ENCODE measurements around the gene CARNS1. TPM values are rescaled to one million over a fixed set of nuclear protein-coding genes. Genes with fewer than 3 reads are reported as not detected.

Gene CARNS1
- total RNA-seq, 1 experiment from 2014 or later = 1.1 TPM

- Histone ChIP-seq H3T11ph (ENCODE audit: low read length) (no peak overlapping the region), H3K23ac (ENCODE audit: insufficient read length, low read depth, low read length) (no peak overlapping the region), H3K79me2 (ENCODE audit: insufficient read depth, low read length) (no peaks in the 10 kb centered on the region), H2AFZ (ENCODE audit: low read length) (no peak overlapping the region), H3K27ac (ENCODE audit: insufficient read length, low read depth, low read length) (no peak overlapping the region), H3K27me3 (ENCODE audit: insufficient read depth, low read length) (peaks cover 10% of the 10 kb centered on the region; the same call in 1 of the 2 replicates), H2BK12ac (ENCODE audit: insufficient read length, low read depth, low read length) (no peak overlapping the region), H3K79me1 (ENCODE audit: insufficient read depth, low read depth, low read length, poor library complexity, severe bottlenecking) (no peaks in the 10 kb centered on the region), H3K9ac (ENCODE audit: extremely low read depth, insufficient read length, low read length) (no peak overlapping the region), H2BK5ac (ENCODE audit: insufficient read length, low read length) (no peak overlapping the region), H3K4ac (ENCODE audit: low read depth, low read length) (no peak overlapping the region), H4K5ac (ENCODE audit: insufficient read length, low read depth, low read length) (no peak overlapping the region), H3K56ac (ENCODE audit: insufficient read length, low read depth, low read length) (no peak overlapping the region), H2BK20ac (ENCODE audit: low read depth, low read length, poor library complexity, severe bottlenecking) (no peak overlapping the region), H3K4me1 (ENCODE audit: insufficient read depth, low read length) (peaks cover 2% of the 10 kb centered on the region; the same call in 1 of the 2 replicates), H4K20me1 (ENCODE audit: control insufficient read depth, insufficient read depth, insufficient read length) (no peaks in the 10 kb centered on the region), H4K91ac (ENCODE audit: insufficient read length, low read depth, low read length) (no peak overlapping the region), H2BK120ac (ENCODE audit: low read depth, low read length, poor library complexity, severe bottlenecking) (no peak overlapping the region), H3K23me2 (ENCODE audit: insufficient read length, low read depth, low read length, poor library complexity, severe bottlenecking) (peaks cover 30% of the 10 kb centered on the region), H4K8ac (replicated peaks; ENCODE audit: insufficient read length, low read depth, low read length) (no peak overlapping the region), H3K4me2 (ENCODE audit: insufficient read depth, insufficient read length, low read length) (peak overlapping the region; percentile 51), H3K9me3 (ENCODE audit: control insufficient read depth, low read depth, low read length) (no peaks in the 10 kb centered on the region), H2AK5ac (ENCODE audit: insufficient read length, low read length) (no peak overlapping the region), H3K14ac (ENCODE audit: insufficient read depth, low read length) (no peak overlapping the region), H3K18ac (ENCODE audit: insufficient read length, low read depth, low read length) (no peak overlapping the region), H2BK15ac (ENCODE audit: low read depth, low read length) (no peak overlapping the region)
- peak overlapping the region in 1 of 3 experiments; percentile 70; a peak in 1 of 7 replicates for H3K27ac Mint-ChIP-seq
- DNase-seq = no peak
- TF ChIP-seq CTCF (conservative IDR thresholded peaks at IDR 0.05) = no peak
- H3K4me3 Mint-ChIP-seq = peak overlapping the region; percentile 36 to 80
- H3K4me1 Mint-ChIP-seq = peaks cover 43 to 56% of the 10 kb centered on the region in 2 experiments
- H3K36me3 Mint-ChIP-seq (ENCODE audit: insufficient read depth in 1 of 3, low read depth in 3 of 3) = no peaks in the 10 kb centered on the region; a peak in 1 of 7 replicates
- WGBS (ENCODE audit: extremely low coverage, insufficient read length, low lambda C conversion rate) = no CpG with 5 or more reads among the region's 15 CpGs
- H3K27me3 Mint-ChIP-seq (ENCODE audit: low read depth) = peaks cover 71% of the 10 kb centered on the region
- no peaks in the 10 kb centered on the region; a peak in 2 of 5 replicates for H3K9me3 Mint-ChIP-seq
Observed at GRCh38 chr11:67375320-67376055, 40.0 kb upstream of the CARNS1 start.
